ENCODE measurements around the gene NAALADL2.
"Not testable (repeated sequence)": the region's sequence is repeated elsewhere in the genome, so short reads cannot be mapped to it uniquely, and the experiment has no call there.

The NAALADL2 gene

GRCh38 chr3:175770426-175770825 lies 911.3 kb downstream of the NAALADL2 start:
- no peak for DNase-seq (ENCODE audit: low spot score)

- no peak for DNase-seq (ENCODE audit: low spot score)
Measured at GRCh38 chr3:175777495-175777894, 918.4 kb downstream of the NAALADL2 start.

- DNase-seq (ENCODE audit: low spot score), result no peak
Measured at GRCh38 chr3:175777965-175778364, 918.8 kb downstream of the NAALADL2 start.

DNA sequence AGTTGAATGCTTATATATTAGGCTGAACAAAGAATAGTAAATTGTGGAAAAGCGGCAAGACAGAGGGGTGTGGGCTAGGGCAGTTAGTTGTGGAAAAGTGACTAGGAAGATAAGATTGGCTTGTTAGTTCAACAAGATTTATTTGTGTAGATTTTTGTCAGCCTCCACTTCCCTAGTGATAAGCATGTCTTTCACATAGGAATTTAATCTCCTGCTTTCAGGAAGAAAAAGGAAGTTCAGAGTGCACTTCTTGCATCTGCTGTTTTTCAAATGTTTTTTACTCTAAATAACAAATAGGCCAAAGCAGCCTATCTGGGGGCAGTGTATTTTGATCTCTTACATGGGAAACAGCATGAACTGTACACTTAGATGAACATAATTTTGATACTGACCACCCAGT lies 919.9 kb downstream of the NAALADL2 start:
- no peak for DNase-seq (ENCODE audit: low spot score)

DNA sequence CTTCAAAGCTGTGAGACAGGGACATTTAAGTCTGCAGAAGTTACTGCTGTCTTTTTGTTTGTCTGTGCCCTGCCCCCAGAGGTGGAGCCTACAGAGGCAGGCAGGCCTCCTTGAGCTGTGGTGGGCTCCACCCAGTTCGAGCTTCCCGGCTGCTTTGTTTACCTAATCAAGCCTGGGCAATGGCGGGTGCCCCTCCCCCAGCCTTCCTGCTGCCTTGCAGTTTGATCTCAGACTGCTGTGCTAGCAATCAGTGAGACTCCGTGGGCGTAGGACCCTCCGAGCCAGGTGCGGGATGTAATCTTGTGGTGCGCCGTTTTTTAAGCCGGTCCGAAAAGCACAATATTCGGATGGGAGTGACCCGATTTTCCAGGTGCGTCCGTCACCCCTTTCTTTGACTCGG lies 928.0 kb downstream of the NAALADL2 start:
- DNase-seq (ENCODE audit: low spot score), result not testable (repeated sequence)

- DNase-seq (ENCODE audit: low spot score), result no peak
Measured at GRCh38 chr3:175792245-175792644, 933.1 kb downstream of the NAALADL2 start.

DNA sequence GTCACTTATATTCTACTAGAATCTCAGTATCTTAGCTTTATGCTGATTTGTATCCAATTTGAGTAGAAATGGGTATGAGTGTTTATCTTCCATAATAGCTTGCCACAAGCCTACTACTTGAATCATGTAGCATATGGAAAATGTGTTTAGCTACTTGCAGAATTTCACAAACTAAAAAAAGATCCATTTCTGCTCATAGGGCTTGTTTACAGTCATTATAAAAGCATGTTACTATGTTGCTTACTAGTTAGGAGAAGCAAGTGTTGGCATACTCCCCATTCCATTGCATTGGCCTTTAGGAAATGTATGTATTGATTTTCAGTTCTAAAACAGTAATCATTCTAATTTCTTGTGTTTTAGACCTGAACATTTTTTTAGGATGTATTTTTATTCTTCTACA lies 939.2 kb downstream of the NAALADL2 start:
- DNase-seq (ENCODE audit: low spot score), result no peak

DNA sequence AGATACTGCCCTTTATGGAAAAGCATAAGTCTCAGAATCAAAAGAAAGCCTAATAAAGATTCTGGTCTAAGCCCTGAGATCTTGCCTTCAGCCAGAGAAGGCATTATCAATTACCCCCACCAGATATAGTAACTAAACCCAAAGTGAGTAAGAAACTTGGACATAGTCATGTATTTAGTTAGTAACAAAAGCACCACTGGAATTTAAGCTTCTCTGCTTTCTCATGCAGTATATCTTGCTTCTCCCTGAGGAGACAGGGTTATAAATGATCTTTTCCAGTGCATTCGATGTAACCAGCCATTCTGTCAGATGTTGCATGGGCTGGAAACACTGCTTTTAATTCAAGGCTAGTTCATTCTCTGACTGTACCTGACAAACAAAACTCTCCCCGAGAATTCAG lies 946.7 kb downstream of the NAALADL2 start:
- DNase-seq (ENCODE audit: low spot score), result no peak

GRCh38 chr3:175807175-175807574 lies 948.0 kb downstream of the NAALADL2 start:
- no peak for DNase-seq (ENCODE audit: low spot score)

DNA sequence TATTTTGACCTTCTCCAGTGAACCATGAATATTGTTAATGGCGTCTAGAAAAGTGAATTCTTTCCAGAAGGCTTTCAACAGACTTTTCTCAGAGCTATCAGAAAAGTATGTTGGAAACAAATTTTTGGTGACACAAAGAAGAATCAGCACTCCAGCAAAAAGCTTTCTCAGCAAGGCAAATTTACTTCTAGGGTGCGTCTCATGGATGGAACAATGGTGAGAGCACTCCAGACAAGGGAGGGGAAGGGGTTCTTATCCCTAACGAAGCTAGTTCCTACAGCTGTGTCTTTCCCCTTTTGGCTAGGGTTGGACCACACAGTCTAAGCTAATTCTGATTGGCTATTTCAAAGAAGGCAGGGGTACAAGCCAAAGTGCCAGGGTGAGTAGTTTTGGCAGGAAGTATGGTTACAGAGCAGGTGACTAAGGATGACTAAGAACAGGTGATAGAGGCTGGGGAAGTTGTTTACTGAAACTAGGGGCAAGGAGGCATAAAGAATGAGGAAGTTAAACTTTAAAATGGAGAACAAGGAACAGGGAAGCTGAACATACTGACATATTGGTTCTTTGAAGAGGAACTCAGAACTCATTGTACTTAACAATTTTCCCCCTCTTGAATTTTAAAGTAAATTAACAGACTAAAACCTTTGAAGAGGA lies 959.8 kb downstream of the NAALADL2 start:
- DNase-seq (ENCODE audit: low spot score), result no peak

GRCh38 chr3:175822766-175823491 lies 963.8 kb downstream of the NAALADL2 start:
- not testable (repeated sequence) for DNase-seq (ENCODE audit: low spot score)

- DNase-seq (ENCODE audit: low spot score), result not testable (repeated sequence)
Measured at GRCh38 chr3:175825016-175825580, 966.0 kb downstream of the NAALADL2 start.

- no peak for DNase-seq (ENCODE audit: low spot score)
Measured at GRCh38 chr3:175826759-175827158, 967.6 kb downstream of the NAALADL2 start.

- DNase-seq (ENCODE audit: low spot score), result not testable (repeated sequence)
Measured at GRCh38 chr3:175829809-175830208, 970.7 kb downstream of the NAALADL2 start.

DNA sequence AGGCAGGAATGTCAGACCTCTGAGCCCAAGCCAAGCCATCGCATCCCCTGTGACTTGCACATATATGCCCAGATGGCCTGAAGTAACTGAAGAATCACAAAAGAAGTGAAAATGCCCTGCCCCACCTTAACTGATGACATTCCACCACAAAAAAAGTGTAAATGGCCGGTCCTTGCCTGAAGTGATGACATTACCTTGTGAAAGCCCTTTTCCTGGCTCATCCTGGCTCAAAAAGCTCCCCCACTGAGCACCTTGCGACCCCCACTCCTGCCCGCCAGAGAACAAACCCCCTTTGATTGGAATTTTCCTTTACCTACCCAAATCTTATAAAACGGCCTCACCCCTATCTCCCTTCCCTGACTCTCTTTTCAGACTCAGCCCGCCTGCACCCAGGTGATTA lies 976.6 kb downstream of the NAALADL2 start:
- DNase-seq (ENCODE audit: low spot score), result not testable (repeated sequence)

DNA sequence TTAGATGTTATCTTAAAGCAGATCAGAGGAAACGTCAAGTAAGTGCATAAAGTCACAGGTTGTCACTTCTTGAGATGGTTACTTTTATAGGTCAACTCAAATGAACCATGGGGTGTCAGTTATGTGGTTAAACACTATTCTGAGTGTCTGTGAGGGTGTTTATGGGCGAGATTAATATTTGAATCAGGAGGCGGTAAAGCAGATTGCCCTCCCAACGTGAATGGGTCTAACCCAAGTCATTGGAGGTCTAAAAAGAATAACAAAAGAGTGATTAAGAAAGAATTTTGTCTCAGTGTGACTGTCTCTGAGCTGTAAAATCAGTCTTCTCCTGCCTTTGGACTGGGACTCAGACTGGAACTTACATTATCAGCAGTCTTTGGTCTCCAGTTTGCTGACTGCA lies 977.5 kb downstream of the NAALADL2 start:
- no peak for DNase-seq (ENCODE audit: low spot score)

GRCh38 chr3:175837962-175838361 lies 978.8 kb downstream of the NAALADL2 start:
- no peak for DNase-seq (ENCODE audit: low spot score)

DNA sequence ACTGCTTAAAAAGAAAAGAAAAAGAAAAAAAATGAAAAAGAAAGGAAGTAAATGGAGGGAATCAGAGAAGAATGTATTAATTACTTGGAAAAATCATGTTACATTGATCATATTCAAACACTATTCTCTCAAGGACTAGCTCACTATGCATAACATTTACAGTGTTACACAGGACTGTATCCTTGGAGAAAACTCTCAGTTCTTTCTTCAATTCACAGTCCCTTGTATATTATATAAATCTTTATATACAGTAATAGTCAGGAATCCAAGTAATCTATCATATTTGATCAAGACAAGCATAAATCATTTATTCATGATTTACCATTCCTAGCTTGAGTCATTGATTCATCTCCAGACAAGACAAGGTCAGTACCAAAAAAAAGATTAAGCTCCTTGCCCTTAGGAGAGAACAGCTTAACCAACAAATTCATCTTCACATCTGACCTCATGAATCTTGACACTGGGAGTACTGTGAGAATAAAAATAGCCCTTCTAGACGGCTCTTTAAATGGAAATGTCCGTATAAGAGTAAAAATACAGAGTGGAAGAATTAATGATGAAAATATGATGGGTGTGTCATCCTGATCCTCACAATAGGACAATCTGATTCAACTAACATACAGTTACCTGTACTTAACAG lies 980.4 kb downstream of the NAALADL2 start:
- DNase-seq (ENCODE audit: low spot score), result no peak

DNA sequence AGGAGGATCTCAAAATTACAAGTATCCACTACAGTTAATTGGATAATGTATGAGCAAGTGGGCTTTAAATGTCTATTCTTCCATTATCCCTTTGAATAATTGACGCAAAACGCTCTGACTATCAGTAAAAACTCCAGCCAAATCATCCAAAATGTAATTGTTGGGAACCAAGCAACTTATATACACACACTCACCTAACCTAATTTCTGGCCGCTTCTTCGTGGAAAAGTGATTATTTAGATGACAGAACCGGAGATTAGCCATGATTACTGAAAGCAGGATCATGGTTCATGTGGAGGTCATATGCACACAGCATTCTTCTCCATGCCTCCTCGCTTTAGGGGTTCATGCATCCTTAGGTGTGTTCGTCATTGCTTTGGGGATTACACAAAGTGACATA lies 992.4 kb downstream of the NAALADL2 start:
- no peak for DNase-seq (ENCODE audit: low spot score)

DNA sequence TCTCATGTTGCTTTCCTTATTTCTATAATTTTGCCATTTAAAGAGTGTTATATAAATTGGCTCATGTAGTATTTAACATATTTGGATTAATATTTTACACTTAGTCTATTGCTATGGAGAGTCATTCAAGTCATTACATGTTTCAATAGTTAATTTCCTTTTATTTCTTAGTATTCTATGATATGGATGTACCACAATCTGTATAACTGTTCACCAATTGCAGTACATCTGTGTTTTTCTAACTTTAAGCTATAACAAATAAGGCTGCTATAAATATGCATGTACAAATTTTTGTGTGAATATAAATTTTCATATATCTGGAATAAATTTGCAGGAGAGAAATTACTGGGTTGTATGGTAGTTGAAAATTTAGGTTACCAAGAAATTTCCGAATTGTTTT lies 993.4 kb downstream of the NAALADL2 start:
- DNase-seq (ENCODE audit: low spot score), result no peak

- no peak for DNase-seq (ENCODE audit: low spot score)
Measured at GRCh38 chr3:175857666-175858270, 998.6 kb downstream of the NAALADL2 start.
